B cell (primary cell): Measurements from ENCODE around the gene CREB3.

Experiments used
- CTCF ChIP-seq: fragments of 200-600 bp; IDR thresholded peaks from one replicate; pipeline ENCODE4 v1.8.0; 2022; ENCODE audit warnings: antibody characterized with exemption, mild to moderate bottlenecking
- EZH2 ChIP-seq: IDR thresholded peaks from 2 replicates; pipeline ENCODE4 v1.6.1; 2012; ENCODE audit warnings: borderline replicate concordance, low read depth, mild to moderate bottlenecking, moderate library complexity, low read length; ENCODE audit not compliant: insufficient read depth, poor library complexity, severe bottlenecking

- TF ChIP-seq CTCF (no peak), EZH2 (no peak)
Observed at GRCh38 chr9:35695943-35696401, 36.5 kb upstream of the CREB3 start.
